Hepatocyte (in vitro differentiated cells): Measurements from ENCODE around the gene FASN.

Source experiments
- CTCF ChIP-seq: fragments of 200-600 bp; sonication (generic); IDR thresholded peaks from 2 replicates; pipeline ENCODE4 v1.5.1; 2016; ENCODE audit warnings: antibody characterized with exemption, mild to moderate bottlenecking; ENCODE audit not compliant: poor library complexity
- EZH2 ChIP-seq: fragments of 200-600 bp; sonication (generic); IDR thresholded peaks from 2 replicates; pipeline ENCODE4 v1.6.1; 2016; ENCODE audit warnings: antibody characterized with exemption, mild to moderate bottlenecking, borderline replicate concordance

GRCh38 chr17:82084373-82085030 is 13.5 kb downstream of the FASN start:
- TF ChIP-seq CTCF (no peak), EZH2 (no peak)
